ENCODE results near the gene RAMACL.
"Not testable (repeated sequence)": the region's sequence is repeated elsewhere in the genome, so short reads cannot be mapped to it uniquely, and the experiment has no call there.

The RAMACL gene

GRCh38 chr6:166541876-166542579, 44.5 kb downstream of the RAMACL start:
- no peak overlapping the region for H3K4me3 ChIP-seq (ENCODE audit: control insufficient read depth, low read depth, low read length)
- TF ChIP-seq CTCF (IDR thresholded peaks at IDR 0.05; ENCODE audit: control insufficient read depth, insufficient read depth, low read depth, low read length, missing control alignments): no peak
- no peak for DNase-seq (ENCODE audit: low read depth)

- DNase-seq (ENCODE audit: low read depth): no peak
- TF ChIP-seq CTCF (IDR thresholded peaks at IDR 0.05; ENCODE audit: control insufficient read depth, insufficient read depth, low read depth, low read length, missing control alignments): no peak
Measured at GRCh38 chr6:166541366-166541765, 45.1 kb downstream of the RAMACL start.

GRCh38 chr6:166540631-166541331, 45.7 kb downstream of the RAMACL start:
- H3K4me3 ChIP-seq (ENCODE audit: control insufficient read depth, low read depth, low read length): no peak overlapping the region
- DNase-seq (ENCODE audit: low read depth): no peak

More at GRCh38 chr6:166541366-166541765, 45.1 kb downstream of the RAMACL start:
- H3K4me3 ChIP-seq (ENCODE audit: control insufficient read depth, low read depth, low read length): no peak overlapping the region

GRCh38 chr6:166539543-166539942, 46.9 kb downstream of the RAMACL start:
- TF ChIP-seq CTCF (IDR thresholded peaks at IDR 0.05; ENCODE audit: control insufficient read depth, insufficient read depth, low read depth, low read length, missing control alignments): no peak

More at GRCh38 chr6:166540631-166541331, 45.7 kb downstream of the RAMACL start:
- TF ChIP-seq CTCF (IDR thresholded peaks at IDR 0.05; ENCODE audit: control insufficient read depth, insufficient read depth, low read depth, low read length, missing control alignments): no peak

GRCh38 chr6:166539011-166539385, 47.5 kb downstream of the RAMACL start:
- DNase-seq (ENCODE audit: low read depth); H3K4me3 ChIP-seq (ENCODE audit: control insufficient read depth, low read depth, low read length): not testable (repeated sequence)

More at GRCh38 chr6:166539543-166539942, 46.9 kb downstream of the RAMACL start:
- no peak overlapping the region for H3K4me3 ChIP-seq (ENCODE audit: control insufficient read depth, low read depth, low read length)
- no peak for DNase-seq (ENCODE audit: low read depth)

GRCh38 chr6:166538297-166539010, 48.0 kb downstream of the RAMACL start:
- DNase-seq (ENCODE audit: low read depth): no peak
- TF ChIP-seq CTCF (IDR thresholded peaks at IDR 0.05; ENCODE audit: control insufficient read depth, insufficient read depth, low read depth, low read length, missing control alignments): no peak
- no peak overlapping the region for H3K4me3 ChIP-seq (ENCODE audit: control insufficient read depth, low read depth, low read length)

Measured in AG09309 (cell line).